EL (cell line): ENCODE data around the gene SYNE3.
"Not testable (repeated sequence)": the region's sequence is repeated elsewhere in the genome, so short reads cannot be mapped to it uniquely, and the experiment has no call there.

Source experiments
- DNase-seq: peaks from one replicate; pipeline ENCODE4 v3.0.0-alpha.2; 2016

The SYNE3 gene

GRCh38 chr14:95523051-95523814 lies 6.8 kb upstream of the SYNE3 start:
- no peak for DNase-seq

- no peak for DNase-seq
Measured at GRCh38 chr14:95522556-95522955, 6.1 kb upstream of the SYNE3 start.

GRCh38 chr14:95522116-95522515 lies 5.7 kb upstream of the SYNE3 start:
- no peak for DNase-seq

GRCh38 chr14:95521001-95521400 lies 4.6 kb upstream of the SYNE3 start:
- DNase-seq: no peak

GRCh38 chr14:95520346-95520745 lies 3.9 kb upstream of the SYNE3 start:
- no peak for DNase-seq

- peak; percentile 85 for DNase-seq
Measured at GRCh38 chr14:95519699-95520098, 3.2 kb upstream of the SYNE3 start.

- DNase-seq: no peak
Measured at GRCh38 chr14:95518045-95518751, 1.7 kb upstream of the SYNE3 start.

- DNase-seq: peak; percentile 72
Measured at GRCh38 chr14:95515596-95516552, 576 bp downstream of the SYNE3 start.

GRCh38 chr14:95515080-95515489 lies 1.4 kb downstream of the SYNE3 start:
- DNase-seq: peak; percentile 84

GRCh38 chr14:95514131-95515079 lies 2.0 kb downstream of the SYNE3 start:
- no peak for DNase-seq

- no peak for DNase-seq
Measured at GRCh38 chr14:95513291-95513690, 3.2 kb downstream of the SYNE3 start.

GRCh38 chr14:95511687-95512086 lies 4.8 kb downstream of the SYNE3 start:
- no peak for DNase-seq

- DNase-seq: no peak
Measured at GRCh38 chr14:95510804-95511203, 5.6 kb downstream of the SYNE3 start.

- not testable (repeated sequence) for DNase-seq
Measured at GRCh38 chr14:95510344-95510743, 6.1 kb downstream of the SYNE3 start.

GRCh38 chr14:95509495-95509894 lies 7.0 kb downstream of the SYNE3 start:
- DNase-seq: no peak

GRCh38 chr14:95508377-95508776 lies 8.1 kb downstream of the SYNE3 start:
- no peak for DNase-seq

- DNase-seq: peak; percentile 88
Measured at GRCh38 chr14:95507701-95508103, 8.7 kb downstream of the SYNE3 start.

GRCh38 chr14:95507174-95507573 lies 9.3 kb downstream of the SYNE3 start:
- DNase-seq: peak; percentile 98

- no peak for DNase-seq
Measured at GRCh38 chr14:95505030-95505589, 11.3 kb downstream of the SYNE3 start.

GRCh38 chr14:95504135-95505029 lies 12.1 kb downstream of the SYNE3 start:
- peak; percentile 60 for DNase-seq
